ENCODE results near the gene METTL6. TPM values are rescaled to one million over a fixed set of nuclear protein-coding genes. Genes with fewer than 3 reads are reported as not detected.
A peak's percentile ranks its signal among the peaks of the same experiment; 100 is the strongest.
"Not testable (repeated sequence)": the region's sequence is repeated elsewhere in the genome, so short reads cannot be mapped to it uniquely, and the experiment has no call there.

The METTL6 gene
- total RNA-seq, 1 donor from 2014 or later: 13.8 TPM

GRCh38 chr3:15372918-15373317 lies 54.4 kb downstream of the METTL6 start:
- Histone ChIP-seq H3K4me3 (no peak overlapping the region), H3K36me3 (no peaks in the 10 kb centered on the region), H3K4me1 (peaks cover 3% of the 10 kb centered on the region), H3K27ac (no peak overlapping the region), H3K27me3 (no peaks in the 10 kb centered on the region), H3K9me3 (no peaks in the 10 kb centered on the region)
- intact Hi-C loops (cut with DNase I): no loop called here
- TF ChIP-seq POLR2A (IDR thresholded peaks at IDR 0.05) (no peak), POLR2AphosphoS5 (IDR thresholded peaks at IDR 0.05; ENCODE audit: insufficient read depth in 1 of 2, low read depth in 1 of 2) (no peak), CTCF (IDR thresholded peaks at IDR 0.05) (no peak)
- DNase-seq (ENCODE audit: extremely low spot score in 2 of 2): no peak

GRCh38 chr3:15368561-15369135 lies 58.7 kb downstream of the METTL6 start:
- TF ChIP-seq CTCF (IDR thresholded peaks at IDR 0.05) (no peak), POLR2A (IDR thresholded peaks at IDR 0.05) (no peak), POLR2AphosphoS5 (IDR thresholded peaks at IDR 0.05; ENCODE audit: insufficient read depth in 1 of 2, low read depth in 1 of 2) (no peak)
- H3K27ac ChIP-seq: no peak overlapping the region
- no peaks in the 10 kb centered on the region for H3K36me3 ChIP-seq
- no peaks in the 10 kb centered on the region for H3K27me3 ChIP-seq
- no peaks in the 10 kb centered on the region for H3K9me3 ChIP-seq
- no peak overlapping the region for H3K4me3 ChIP-seq
- no peak for DNase-seq (ENCODE audit: extremely low spot score in 2 of 2)
- no peaks in the 10 kb centered on the region for H3K4me1 ChIP-seq
- intact Hi-C loops (cut with DNase I): no loop called here

GRCh38 chr3:15367059-15367458 lies 60.3 kb downstream of the METTL6 start:
- no peaks in the 10 kb centered on the region for H3K9me3 ChIP-seq
- H3K36me3 ChIP-seq: no peaks in the 10 kb centered on the region
- no peak for TF ChIP-seq POLR2AphosphoS5 (IDR thresholded peaks at IDR 0.05; ENCODE audit: insufficient read depth in 1 of 2, low read depth in 1 of 2)
- TF ChIP-seq CTCF (IDR thresholded peaks at IDR 0.05): no peak
- TF ChIP-seq POLR2A (IDR thresholded peaks at IDR 0.05): no peak
- no peaks in the 10 kb centered on the region for H3K27me3 ChIP-seq
- intact Hi-C loops (cut with DNase I): no loop called here
- no peak overlapping the region for H3K4me3 ChIP-seq
- no peaks in the 10 kb centered on the region for H3K4me1 ChIP-seq
- no peak overlapping the region for H3K27ac ChIP-seq
- DNase-seq (ENCODE audit: extremely low spot score in 2 of 2): no peak

- H3K27ac ChIP-seq; H3K9me3 ChIP-seq; H3K27me3 ChIP-seq; H3K4me3 ChIP-seq; H3K36me3 ChIP-seq; DNase-seq (ENCODE audit: extremely low spot score in 2 of 2); intact Hi-C loops (cut with DNase I): not testable (repeated sequence)
- peaks cover 17% of the 10 kb centered on the region for H3K4me1 ChIP-seq
Measured at GRCh38 chr3:15364078-15364477, 63.3 kb downstream of the METTL6 start.

GRCh38 chr3:15361494-15362214 lies 65.7 kb downstream of the METTL6 start:
- Histone ChIP-seq H3K36me3 (no peaks in the 10 kb centered on the region), H3K4me1 (peaks cover 17% of the 10 kb centered on the region), H3K4me3 (no peak overlapping the region), H3K9me3 (no peaks in the 10 kb centered on the region), H3K27me3 (no peaks in the 10 kb centered on the region), H3K27ac (peak overlapping the region; percentile 21)
- TF ChIP-seq CTCF (IDR thresholded peaks at IDR 0.05) (no peak), POLR2A (IDR thresholded peaks at IDR 0.05) (no peak), POLR2AphosphoS5 (IDR thresholded peaks at IDR 0.05; ENCODE audit: insufficient read depth in 1 of 2, low read depth in 1 of 2) (no peak)
- no peak for DNase-seq (ENCODE audit: extremely low spot score in 2 of 2)
- intact Hi-C loops (cut with DNase I): no loop called here
